ENCODE measurements around the gene FUT7.
"Not testable (repeated sequence)": the region's sequence is repeated elsewhere in the genome, so short reads cannot be mapped to it uniquely, and the experiment has no call there.

FUT7 gene

GRCh38 chr9:137038916-137039315 lies 7.0 kb upstream of the FUT7 start:
- no peak for TF ChIP-seq CTCF (IDR thresholded peaks at IDR 0.05; ENCODE audit: low read depth, low read length)
- H3K4me3 ChIP-seq (ENCODE audit: low read depth, low read length), result no peak overlapping the region

GRCh38 chr9:137037483-137037882 lies 5.6 kb upstream of the FUT7 start:
- no peak overlapping the region for H3K4me3 ChIP-seq (ENCODE audit: low read depth, low read length)
- TF ChIP-seq CTCF (IDR thresholded peaks at IDR 0.05; ENCODE audit: low read depth, low read length), result no peak

GRCh38 chr9:137037035-137037434 lies 5.1 kb upstream of the FUT7 start:
- no peak overlapping the region for H3K4me3 ChIP-seq (ENCODE audit: low read depth, low read length)

GRCh38 chr9:137035937-137036336 lies 4.0 kb upstream of the FUT7 start:
- TF ChIP-seq CTCF (IDR thresholded peaks at IDR 0.05; ENCODE audit: low read depth, low read length), result no peak
- H3K4me3 ChIP-seq (ENCODE audit: low read depth, low read length), result no peak overlapping the region

More at GRCh38 chr9:137037035-137037434, 5.1 kb upstream of the FUT7 start:
- TF ChIP-seq CTCF (IDR thresholded peaks at IDR 0.05; ENCODE audit: low read depth, low read length), result no peak

GRCh38 chr9:137035507-137035834 lies 3.6 kb upstream of the FUT7 start:
- no peak overlapping the region for H3K4me3 ChIP-seq (ENCODE audit: low read depth, low read length)

GRCh38 chr9:137034709-137035506 lies 3.0 kb upstream of the FUT7 start:
- peak; percentile 90 for TF ChIP-seq CTCF (IDR thresholded peaks at IDR 0.05; ENCODE audit: low read depth, low read length)
- H3K4me3 ChIP-seq (ENCODE audit: low read depth, low read length), result no peak overlapping the region

More at GRCh38 chr9:137035507-137035834, 3.6 kb upstream of the FUT7 start:
- TF ChIP-seq CTCF (IDR thresholded peaks at IDR 0.05; ENCODE audit: low read depth, low read length), result no peak

GRCh38 chr9:137034039-137034708 lies 2.3 kb upstream of the FUT7 start:
- TF ChIP-seq CTCF (IDR thresholded peaks at IDR 0.05; ENCODE audit: low read depth, low read length), result no peak
- H3K4me3 ChIP-seq (ENCODE audit: low read depth, low read length), result no peak overlapping the region

- H3K4me3 ChIP-seq (ENCODE audit: low read depth, low read length), result not testable (repeated sequence)
These were observed 1.6 kb upstream of the FUT7 start for GRCh38 chr9:137033481-137033880.

Data from WI38 (cell line).